HEK293 (cell line): ENCODE measurements around the gene SLF1.

Experiments
- GLI4 ChIP-seq: fragments of 450-650 bp; formaldehyde crosslinking; IDR thresholded peaks from 2 replicates; pipeline ENCODE4 v1.5.1; 2016; ENCODE audit warnings: missing biosample characterization, missing genetic modification characterization
- GLIS1 ChIP-seq: fragments of 450-650 bp; formaldehyde crosslinking; IDR thresholded peaks from 2 replicates; pipeline ENCODE4 v1.5.1; 2016; ENCODE audit warnings: missing biosample characterization, missing genetic modification characterization
- HOXC10 ChIP-seq: sonication (generic); formaldehyde crosslinking; IDR thresholded peaks from 2 replicates; pipeline ENCODE4 v1.8.1; 2023; ENCODE audit warnings: mild to moderate bottlenecking, missing genetic modification reagents
- KLF17 ChIP-seq: fragments of 450-650 bp; formaldehyde crosslinking; IDR thresholded peaks from 2 replicates; pipeline ENCODE4 v1.5.1; 2016; ENCODE audit warnings: missing biosample characterization, missing genetic modification characterization
- KLF7 ChIP-seq: fragments of 450-650 bp; formaldehyde crosslinking; IDR thresholded peaks from 2 replicates; pipeline ENCODE4 v1.5.1; 2016; ENCODE audit warnings: missing biosample characterization, missing genetic modification characterization, borderline replicate concordance
- PATZ1 ChIP-seq: fragments of 450-650 bp; formaldehyde crosslinking; IDR thresholded peaks from 2 replicates; pipeline ENCODE4 v1.5.1; 2016; ENCODE audit warnings: missing biosample characterization, missing genetic modification characterization
- PBX3 ChIP-seq: sonication (generic); formaldehyde crosslinking; IDR thresholded peaks from 2 replicates; pipeline ENCODE4 v1.8.1; 2022; ENCODE audit warnings: mild to moderate bottlenecking, moderate library complexity, missing genetic modification reagents
- PRDM10 ChIP-seq: fragments of 450-650 bp; formaldehyde crosslinking; IDR thresholded peaks from 2 replicates; pipeline ENCODE4 v1.5.1; 2016; ENCODE audit warnings: missing biosample characterization, missing genetic modification characterization
- RBAK ChIP-seq: fragments of 450-650 bp; formaldehyde crosslinking; IDR thresholded peaks from 2 replicates; pipeline ENCODE4 v1.5.1; 2016; ENCODE audit warnings: missing biosample characterization, missing genetic modification characterization
- SP2 ChIP-seq: fragments of 450-650 bp; formaldehyde crosslinking; IDR thresholded peaks from 2 replicates; pipeline ENCODE4 v1.5.1; 2016; ENCODE audit warnings: missing biosample characterization, missing genetic modification characterization
- WT1 ChIP-seq: fragments of 450-650 bp; formaldehyde crosslinking; IDR thresholded peaks from 2 replicates; pipeline ENCODE4 v1.5.1; 2016; ENCODE audit warnings: missing biosample characterization, missing genetic modification characterization
- ZBTB1 ChIP-seq: fragments of 450-650 bp; formaldehyde crosslinking; IDR thresholded peaks from 2 replicates; pipeline ENCODE4 v1.5.1; 2016; ENCODE audit warnings: missing biosample characterization, missing genetic modification characterization
- ZBTB17 ChIP-seq: fragments of 450-650 bp; formaldehyde crosslinking; IDR thresholded peaks from 2 replicates; pipeline ENCODE4 v1.5.1; 2016; ENCODE audit warnings: missing biosample characterization, missing genetic modification characterization
- ZBTB20 ChIP-seq: fragments of 450-650 bp; formaldehyde crosslinking; IDR thresholded peaks from 2 replicates; pipeline ENCODE4 v1.5.1; 2016; ENCODE audit warnings: missing biosample characterization, missing genetic modification characterization
- ZFHX2 ChIP-seq: fragments of 450-650 bp; formaldehyde crosslinking; conservative IDR thresholded peaks from 2 replicates; pipeline ENCODE4 v1.5.1; 2016; ENCODE audit warnings: missing biosample characterization, missing genetic modification characterization
- ZFP41 ChIP-seq: fragments of 450-650 bp; formaldehyde crosslinking; IDR thresholded peaks from 2 replicates; pipeline ENCODE4 v1.5.1; 2016; ENCODE audit warnings: missing biosample characterization, missing genetic modification characterization, borderline replicate concordance
- ZNF146 ChIP-seq: fragments of 450-650 bp; formaldehyde crosslinking; IDR thresholded peaks from 2 replicates; pipeline ENCODE4 v1.5.1; 2016; ENCODE audit warnings: missing biosample characterization, missing genetic modification characterization
- ZNF174 ChIP-seq: fragments of 450-650 bp; formaldehyde crosslinking; IDR thresholded peaks from 2 replicates; pipeline ENCODE4 v1.5.0; 2017; ENCODE audit warnings: missing biosample characterization, mild to moderate bottlenecking, missing genetic modification characterization
- ZNF202 ChIP-seq: fragments of 450-650 bp; formaldehyde crosslinking; IDR thresholded peaks from 2 replicates; pipeline ENCODE4 v1.5.1; 2016; ENCODE audit warnings: missing biosample characterization, missing genetic modification characterization, borderline replicate concordance
- ZNF248 ChIP-seq: fragments of 450-650 bp; formaldehyde crosslinking; IDR thresholded peaks from 2 replicates; pipeline ENCODE4 v1.5.1; 2017; ENCODE audit warnings: missing biosample characterization, missing genetic modification characterization
- ZNF350 ChIP-seq: fragments of 450-650 bp; formaldehyde crosslinking; IDR thresholded peaks from 2 replicates; pipeline ENCODE4 v1.5.0; 2017; ENCODE audit warnings: missing biosample characterization, mild to moderate bottlenecking, missing genetic modification characterization
- ZNF501 ChIP-seq: fragments of 450-650 bp; formaldehyde crosslinking; IDR thresholded peaks from 2 replicates; pipeline ENCODE4 v1.5.1; 2016; ENCODE audit warnings: missing biosample characterization, missing genetic modification characterization
- ZNF513 ChIP-seq: fragments of 450-650 bp; IDR thresholded peaks from 2 replicates; pipeline ENCODE4 v1.5.1; 2018; ENCODE audit warnings: missing biosample characterization, missing genetic modification characterization
- ZNF544 ChIP-seq: fragments of 450-650 bp; formaldehyde crosslinking; IDR thresholded peaks from 2 replicates; pipeline ENCODE4 v1.5.0; 2017; ENCODE audit warnings: missing biosample characterization, missing genetic modification characterization
- ZNF610 ChIP-seq: fragments of 450-650 bp; formaldehyde crosslinking; IDR thresholded peaks from 2 replicates; pipeline ENCODE4 v1.5.1; 2016; ENCODE audit warnings: missing biosample characterization, missing genetic modification characterization, borderline replicate concordance
- ZNF654 ChIP-seq: fragments of 450-650 bp; formaldehyde crosslinking; IDR thresholded peaks from 2 replicates; pipeline ENCODE4 v1.5.1; 2016; ENCODE audit warnings: low read depth, missing biosample characterization, missing genetic modification characterization
- ZNF670 ChIP-seq: fragments of 450-650 bp; formaldehyde crosslinking; IDR thresholded peaks from 2 replicates; pipeline ENCODE4 v1.5.1; 2016; ENCODE audit warnings: missing biosample characterization, missing genetic modification characterization, low read depth
- ZNF704 ChIP-seq: fragments of 450-650 bp; formaldehyde crosslinking; IDR thresholded peaks from 2 replicates; pipeline ENCODE4 v1.5.1; 2016; ENCODE audit warnings: missing biosample characterization, missing genetic modification characterization
- ZNF785 ChIP-seq: fragments of 450-650 bp; formaldehyde crosslinking; IDR thresholded peaks from 2 replicates; pipeline ENCODE4 v1.5.1; 2016; ENCODE audit warnings: missing biosample characterization, missing genetic modification characterization
- ZXDB ChIP-seq: fragments of 450-650 bp; formaldehyde crosslinking; IDR thresholded peaks from 2 replicates; pipeline ENCODE4 v1.5.1; 2016; ENCODE audit warnings: missing biosample characterization, missing genetic modification characterization

Gene SLF1

GRCh38 chr5:94618493-94619328 is at the start of gene SLF1, which contains the start of gene KIAA0825 (continued):
- TF ChIP-seq ZNF146 (tag by site-specific recombination) (no peak), HOXC10 (no peak), ZNF544 (tag by site-specific recombination) (no peak), ZBTB20 (tag by site-specific recombination) (0 out of 2 replicates have a peak, but pooled peaks have one; percentile 2), ZBTB1 (tag by site-specific recombination) (no peak), ZNF202 (no peak), KLF7 (tag by site-specific recombination) (0 out of 2 replicates have a peak, but pooled peaks have one; percentile 11), ZNF785 (tag by site-specific recombination) (0 out of 2 replicates have a peak, but pooled peaks have one; percentile 11), ZNF501 (tag by site-specific recombination) (peak; percentile 96), ZNF174 (tag by site-specific recombination) (no peak), ZFP41 (tag by site-specific recombination) (no peak), ZNF670 (no peak), WT1 (tag by site-specific recombination) (no peak), PBX3 (CRISPR knock-in tag) (peak; percentile 62; the same call in 1 of the 2 replicates), ZNF610 (tag by site-specific recombination) (peak; percentile 81), ZNF513 (no peak), PRDM10 (tag by site-specific recombination) (peak; percentile 90), ZNF248 (tag by site-specific recombination) (no peak), ZNF350 (no peak), ZXDB (tag by site-specific recombination) (peak; percentile 66), ZNF654 (no peak), PATZ1 (tag by site-specific recombination) (peak; percentile 65), SP2 (tag by site-specific recombination) (peak; percentile 79), ZFHX2 (tag by site-specific recombination) (peak; percentile 11; the same call in 1 of the 2 replicates), GLIS1 (tag by site-specific recombination) (peak; percentile 84), ZBTB17 (tag by site-specific recombination) (peak; percentile 67), RBAK (tag by site-specific recombination) (no peak), KLF17 (tag by site-specific recombination) (peak; percentile 15; the same call in 1 of the 2 replicates), ZNF704 (tag by site-specific recombination) (no peak), GLI4 (tag by site-specific recombination) (0 out of 2 replicates have a peak, but pooled peaks have one; percentile 10)
